Upper lobe of right lung (tissue), 1 donor: ENCODE data around the gene THUMPD2. TPM values are rescaled to one million over a fixed set of nuclear protein-coding genes. Genes with fewer than 3 reads are reported as not detected.
A peak's percentile ranks its signal among the peaks of the same experiment; 100 is the strongest.

Source experiments
- ATAC-seq: fragments of 200-7000 bp; cut with Tn5 transposase; one replicate; pipeline ENCODE4 v1.9.1; 2020; ENCODE audit warnings: mild to moderate bottlenecking, moderate library complexity
- DNase-seq: peaks from one replicate; pipeline ENCODE4 v3.0.0-alpha.2; 2020
- H3K27ac ChIP-seq: fragments of 200-600 bp; one replicate; pipeline ENCODE4 v1.8.0; 2022
- H3K27me3 ChIP-seq: fragments of 200-600 bp; one replicate; pipeline ENCODE4 v1.8.0; 2022; ENCODE audit warnings: mild to moderate bottlenecking
- H3K36me3 ChIP-seq: fragments of 200-600 bp; one replicate; pipeline ENCODE4 v1.8.0; 2022
- H3K4me1 ChIP-seq: fragments of 200-600 bp; one replicate; pipeline ENCODE4 v1.8.0; 2022
- H3K4me3 ChIP-seq: fragments of 200-600 bp; one replicate; pipeline ENCODE4 v1.8.0; 2022; ENCODE audit warnings: mild to moderate bottlenecking
- H3K9me3 ChIP-seq: fragments of 200-600 bp; one replicate; pipeline ENCODE4 v1.8.0; 2022
- CTCF ChIP-seq: fragments of 200-600 bp; IDR thresholded peaks from one replicate; pipeline ENCODE4 v1.8.0; 2022; ENCODE audit warnings: antibody characterized with exemption
- intact Hi-C: fragments of 100-400 bp; cut with DNase I; formaldehyde crosslinking; loops from one replicate; pipeline ENCODE4 v1.11.0; 2022
- total RNA-seq: library from RNA; stranded (reverse); fragmentation: NEBNext Ultra II Directional; extraction: Animal tissue kit (Norgen Biotek cat#: 25700); gene quantifications from one replicate; pipeline ENCODE4 v1.2.1, GENCODE V29; 2021
- donor health status: DM: no; HTN: yes; CAD: no; lungs with severe emphysema.

THUMPD2 gene
- total RNA-seq, 1 donor from 2014 or later, result 10.7 TPM

GRCh38 chr2:39697454-39697853 is 81.6 kb downstream of the THUMPD2 start:
- ATAC-seq (peak; percentile 74), DNase-seq (peak; percentile 70)
- intact Hi-C loops, result no loop called here
- no peaks in the 10 kb centered on the region for H3K36me3 ChIP-seq
- no peak overlapping the region for H3K4me3 ChIP-seq
- H3K9me3 ChIP-seq, result peaks cover 9% of the 10 kb centered on the region
- TF ChIP-seq CTCF, result no peak
- H3K4me1 ChIP-seq, result peaks cover 9% of the 10 kb centered on the region
- no peaks in the 10 kb centered on the region for H3K27me3 ChIP-seq
- no peak overlapping the region for H3K27ac ChIP-seq

- TF ChIP-seq CTCF, result peak; percentile 31
- ATAC-seq, result peak; percentile 40
- H3K4me1 ChIP-seq, result peaks cover 9% of the 10 kb centered on the region
- no peak overlapping the region for H3K4me3 ChIP-seq
- no peaks in the 10 kb centered on the region for H3K36me3 ChIP-seq
- H3K9me3 ChIP-seq, result peaks cover 9% of the 10 kb centered on the region
- no peaks in the 10 kb centered on the region for H3K27me3 ChIP-seq
- no peak for DNase-seq
- H3K27ac ChIP-seq, result peak overlapping the region; percentile 24
- intact Hi-C loops, result no loop called here
Observed at GRCh38 chr2:39696838-39697237, 82.2 kb downstream of the THUMPD2 start.

GRCh38 chr2:39696101-39696553 is 82.9 kb downstream of the THUMPD2 start:
- peaks cover 2% of the 10 kb centered on the region for H3K9me3 ChIP-seq
- H3K27ac ChIP-seq, result peak overlapping the region; percentile 24
- no peak for DNase-seq
- H3K4me3 ChIP-seq, result no peak overlapping the region
- TF ChIP-seq CTCF, result no peak
- H3K27me3 ChIP-seq, result no peaks in the 10 kb centered on the region
- peaks cover 9% of the 10 kb centered on the region for H3K4me1 ChIP-seq
- H3K36me3 ChIP-seq, result no peaks in the 10 kb centered on the region
- intact Hi-C loops, result no loop called here
- ATAC-seq, result peak; percentile 75

GRCh38 chr2:39693245-39693644 is 85.8 kb downstream of the THUMPD2 start:
- H3K4me3 ChIP-seq, result no peak overlapping the region
- no peaks in the 10 kb centered on the region for H3K9me3 ChIP-seq
- TF ChIP-seq CTCF, result no peak
- no peak overlapping the region for H3K27ac ChIP-seq
- H3K36me3 ChIP-seq, result no peaks in the 10 kb centered on the region
- H3K4me1 ChIP-seq, result peaks cover 9% of the 10 kb centered on the region
- ATAC-seq (no peak), DNase-seq (no peak)
- intact Hi-C loops, result no loop called here
- H3K27me3 ChIP-seq, result no peaks in the 10 kb centered on the region

- Histone ChIP-seq H3K4me1 (no peaks in the 10 kb centered on the region), H3K4me3 (no peak overlapping the region), H3K36me3 (no peaks in the 10 kb centered on the region), H3K9me3 (no peaks in the 10 kb centered on the region), H3K27ac (no peak overlapping the region), H3K27me3 (no peaks in the 10 kb centered on the region)
- DNase-seq (no peak), ATAC-seq (no peak)
- intact Hi-C loops, result no loop called here
- no peak for TF ChIP-seq CTCF
Observed at GRCh38 chr2:39689876-39690275, 89.2 kb downstream of the THUMPD2 start.

- TF ChIP-seq CTCF, result no peak
- H3K4me1 ChIP-seq, result no peaks in the 10 kb centered on the region
- H3K9me3 ChIP-seq, result no peaks in the 10 kb centered on the region
- intact Hi-C loops, result no loop called here
- DNase-seq (no peak), ATAC-seq (no peak)
- H3K4me3 ChIP-seq, result no peak overlapping the region
- no peaks in the 10 kb centered on the region for H3K27me3 ChIP-seq
- H3K36me3 ChIP-seq, result no peaks in the 10 kb centered on the region
- H3K27ac ChIP-seq, result no peak overlapping the region
Observed at GRCh38 chr2:39689272-39689841, 89.7 kb downstream of the THUMPD2 start.
